HEK293 (cell line): ENCODE results near the gene THEMIS2.

ENCODE experiments used
- CTCF ChIA-PET: fragments of 350-600 bp; formaldehyde crosslinking; extraction: SDS; loops from one replicate; lab custom pipeline; 2021; ENCODE audit warnings: antibody characterized with exemption; lab: Yijun Ruan, JAX
- POLR2A ChIA-PET: fragments of 300-600 bp; formaldehyde crosslinking; extraction: SDS; loops from one replicate; lab custom pipeline; 2020; ENCODE audit warnings: antibody characterized with exemption, inconsistent platforms; lab: Yijun Ruan, JAX
- H3K27ac ChIP-seq: fragments of 200-500 bp; sonication (Bioruptor generic); 2 replicates; pipeline ENCODE4 v1.5.1; 2014; ENCODE audit warnings: low read depth, low read length, control low read depth, inconsistent platforms; ENCODE audit errors: extremely low read depth
- H3K36me3 ChIP-seq, 2 experiments: fragments of 200-500 bp in 1 of 2; sonication (Bioruptor generic) in 1 of 2; 1 replicate in 1 of 2; 2 replicates in 1 of 2; pipeline ENCODE4 v1.5.1; 2014 to 2017; ENCODE audit warnings: inconsistent platforms in 2 of 2, low read length in 2 of 2; ENCODE audit not compliant: control insufficient read depth in 2 of 2, insufficient read depth in 1 of 2
- H3K4me1 ChIP-seq: fragments of 200-500 bp; sonication (Bioruptor generic); 2 replicates; pipeline ENCODE4 v1.5.1; 2014; ENCODE audit warnings: mild to moderate bottlenecking, low read length, inconsistent platforms; ENCODE audit not compliant: control insufficient read depth, insufficient read depth
- H3K4me3 ChIP-seq: 2 replicates; pipeline ENCODE4 v1.5.1; 2011; ENCODE audit warnings: low read depth, mild to moderate bottlenecking, control low read depth, low read length, moderate library complexity
- H3K9me3 ChIP-seq: fragments of 200-500 bp; sonication (Bioruptor generic); 2 replicates; pipeline ENCODE4 v1.5.1; 2014; ENCODE audit warnings: low read depth, low read length, inconsistent platforms; ENCODE audit not compliant: control insufficient read depth, insufficient read depth
- ATF2 ChIP-seq: fragments of 450-650 bp; formaldehyde crosslinking; IDR thresholded peaks from 2 replicates; pipeline ENCODE4 v1.5.1; 2016; ENCODE audit warnings: missing biosample characterization, missing genetic modification characterization, low read depth
- BCL11B ChIP-seq: fragments of 450-650 bp; formaldehyde crosslinking; IDR thresholded peaks from 2 replicates; pipeline ENCODE4 v1.5.1; 2016; ENCODE audit warnings: low read depth, missing biosample characterization, missing genetic modification characterization
- HOXA7 ChIP-seq: sonication (generic); formaldehyde crosslinking; IDR thresholded peaks from 2 replicates; pipeline ENCODE4 v1.8.1; 2022; ENCODE audit warnings: missing genetic modification reagents, borderline replicate concordance
- HOXC10 ChIP-seq: sonication (generic); formaldehyde crosslinking; IDR thresholded peaks from 2 replicates; pipeline ENCODE4 v1.8.1; 2023; ENCODE audit warnings: mild to moderate bottlenecking, missing genetic modification reagents
- KLF16 ChIP-seq: fragments of 450-650 bp; formaldehyde crosslinking; IDR thresholded peaks from 2 replicates; pipeline ENCODE4 v1.5.1; 2017; ENCODE audit warnings: missing biosample characterization, missing genetic modification characterization
- KLF17 ChIP-seq: fragments of 450-650 bp; formaldehyde crosslinking; IDR thresholded peaks from 2 replicates; pipeline ENCODE4 v1.5.1; 2016; ENCODE audit warnings: missing biosample characterization, missing genetic modification characterization
- KLF9 ChIP-seq: fragments of 450-650 bp; formaldehyde crosslinking; IDR thresholded peaks from 2 replicates; pipeline ENCODE4 v1.5.1; 2016; ENCODE audit warnings: missing biosample characterization, missing genetic modification characterization, low read depth
- ZBTB8A ChIP-seq: fragments of 450-650 bp; formaldehyde crosslinking; IDR thresholded peaks from 2 replicates; pipeline ENCODE4 v1.5.1; 2016; ENCODE audit warnings: missing biosample characterization, missing genetic modification characterization
- ZFHX2 ChIP-seq: fragments of 450-650 bp; formaldehyde crosslinking; conservative IDR thresholded peaks from 2 replicates; pipeline ENCODE4 v1.5.1; 2016; ENCODE audit warnings: missing biosample characterization, missing genetic modification characterization
- ZFP69B ChIP-seq: fragments of 450-650 bp; formaldehyde crosslinking; IDR thresholded peaks from 2 replicates; pipeline ENCODE4 v1.5.1; 2016; ENCODE audit warnings: missing biosample characterization, missing genetic modification characterization
- ZIC2 ChIP-seq: fragments of 450-650 bp; formaldehyde crosslinking; IDR thresholded peaks from 2 replicates; pipeline ENCODE4 v1.5.1; 2016; ENCODE audit warnings: missing biosample characterization, missing genetic modification characterization
- ZNF175 ChIP-seq: fragments of 450-650 bp; formaldehyde crosslinking; IDR thresholded peaks from 2 replicates; pipeline ENCODE4 v1.5.1; 2016; ENCODE audit warnings: missing biosample characterization, missing genetic modification characterization
- ZNF2 ChIP-seq: fragments of 450-650 bp; formaldehyde crosslinking; IDR thresholded peaks from 2 replicates; pipeline ENCODE4 v1.5.1; 2016; ENCODE audit warnings: missing biosample characterization, missing genetic modification characterization
- ZNF280C ChIP-seq: fragments of 450-650 bp; formaldehyde crosslinking; IDR thresholded peaks from 2 replicates; pipeline ENCODE4 v1.5.1; 2016; ENCODE audit warnings: missing biosample characterization, missing genetic modification characterization
- ZNF292 ChIP-seq: fragments of 450-650 bp; formaldehyde crosslinking; IDR thresholded peaks from 2 replicates; pipeline ENCODE4 v1.5.1; 2016; ENCODE audit warnings: low read depth, missing biosample characterization, missing genetic modification characterization, borderline replicate concordance
- ZNF366 ChIP-seq: fragments of 450-650 bp; formaldehyde crosslinking; conservative IDR thresholded peaks from 2 replicates; pipeline ENCODE4 v1.5.1; 2016; ENCODE audit warnings: missing biosample characterization, missing genetic modification characterization
- ZNF549 ChIP-seq: fragments of 450-650 bp; IDR thresholded peaks from 2 replicates; pipeline ENCODE4 v1.5.1; 2018; ENCODE audit warnings: missing biosample characterization, missing genetic modification characterization, mild to moderate bottlenecking, inconsistent platforms, moderate library complexity
- ZNF560 ChIP-seq: fragments of 450-650 bp; formaldehyde crosslinking; IDR thresholded peaks from 2 replicates; pipeline ENCODE4 v1.5.1; 2017; ENCODE audit warnings: missing biosample characterization, missing genetic modification characterization, borderline replicate concordance
- TF ChIP-seq, protein P1 (sequence below): fragments of 450-650 bp; formaldehyde crosslinking; IDR thresholded peaks from 2 replicates; pipeline ENCODE4 v1.5.1; 2016; ENCODE audit warnings: missing biosample characterization, missing genetic modification characterization
- TF ChIP-seq, protein P2 (sequence below): fragments of 450-650 bp; formaldehyde crosslinking; IDR thresholded peaks from 2 replicates; pipeline ENCODE4 v1.5.1; 2016; ENCODE audit warnings: missing biosample characterization, missing genetic modification characterization

Gene THEMIS2

DNA sequence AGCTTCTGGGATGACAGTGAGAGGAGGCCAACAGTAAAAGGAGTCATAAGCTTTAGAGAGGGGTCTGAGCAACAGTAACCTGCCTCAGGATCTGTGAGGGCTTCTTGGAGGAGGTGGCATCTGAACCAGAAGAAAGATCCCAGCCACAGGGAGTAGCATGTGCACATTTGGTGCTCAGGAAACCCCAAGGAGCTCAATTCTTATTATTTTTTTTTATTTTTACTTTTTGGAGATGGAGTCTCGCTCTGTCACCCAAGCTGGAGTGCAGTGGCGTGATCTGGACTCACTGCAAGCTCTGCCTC is 4.7 kb downstream of the THEMIS2 start:
- Histone ChIP-seq H3K4me3 (no peak overlapping the region), H3K9me3 (no peaks in the 10 kb centered on the region), H3K36me3 (peaks cover 0 to 2% of the 10 kb centered on the region in 2 experiments; a peak in 1 of 3 replicates), H3K27ac (no peak overlapping the region)
- CTCF ChIA-PET, result interaction anchor here (0.7 kb wide), 1 partner anchor 357 kb away, joined by 3 read pairs; no protein-coding TSS in a partner anchor
- POLR2A ChIA-PET, result interaction anchor here (0.6 to 1.2 kb wide), 2 partner anchors 24 to 47 kb away, joined by 3 to 4 read pairs; partner anchors contain the start of gene PPP1R8
- TF ChIP-seq ATF2 (tag by site-specific recombination), result no peak
- no peak for TF ChIP-seq ZNF292 (tag by site-specific recombination)
- TF ChIP-seq ZNF280C (tag by site-specific recombination), result no peak
- no peak for TF ChIP-seq ZNF175 (tag by site-specific recombination)
- no peak for TF ChIP-seq ZBTB8A (tag by site-specific recombination)
- TF ChIP-seq, protein P1, sequence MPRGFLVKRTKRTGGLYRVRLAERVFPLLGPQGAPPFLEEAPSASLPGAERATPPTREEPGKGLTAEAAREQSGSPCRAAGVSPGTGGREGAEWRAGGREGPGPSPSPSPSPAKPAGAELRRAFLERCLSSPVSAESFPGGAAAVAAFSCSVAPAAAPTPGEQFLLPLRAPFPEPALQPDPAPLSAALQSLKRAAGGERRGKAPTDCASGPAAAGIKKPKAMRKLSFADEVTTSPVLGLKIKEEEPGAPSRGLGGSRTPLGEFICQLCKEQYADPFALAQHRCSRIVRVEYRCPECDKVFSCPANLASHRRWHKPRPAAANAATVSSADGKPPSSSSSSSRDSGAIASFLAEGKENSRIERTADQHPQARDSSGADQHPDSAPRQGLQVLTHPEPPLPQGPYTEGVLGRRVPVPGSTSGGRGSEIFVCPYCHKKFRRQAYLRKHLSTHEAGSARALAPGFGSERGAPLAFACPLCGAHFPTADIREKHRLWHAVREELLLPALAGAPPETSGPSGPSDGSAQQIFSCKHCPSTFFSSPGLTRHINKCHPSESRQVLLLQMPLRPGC (tag by site-specific recombination), result no peak
- no peak for TF ChIP-seq ZNF560
- no peak for TF ChIP-seq BCL11B (tag by site-specific recombination)
- TF ChIP-seq HOXA7 (CRISPR knock-in tag), result no peak
- TF ChIP-seq ZFHX2 (tag by site-specific recombination), result no peak
- no peak for TF ChIP-seq KLF16 (tag by site-specific recombination)
- no peak for TF ChIP-seq ZNF549
- TF ChIP-seq, protein P2, sequence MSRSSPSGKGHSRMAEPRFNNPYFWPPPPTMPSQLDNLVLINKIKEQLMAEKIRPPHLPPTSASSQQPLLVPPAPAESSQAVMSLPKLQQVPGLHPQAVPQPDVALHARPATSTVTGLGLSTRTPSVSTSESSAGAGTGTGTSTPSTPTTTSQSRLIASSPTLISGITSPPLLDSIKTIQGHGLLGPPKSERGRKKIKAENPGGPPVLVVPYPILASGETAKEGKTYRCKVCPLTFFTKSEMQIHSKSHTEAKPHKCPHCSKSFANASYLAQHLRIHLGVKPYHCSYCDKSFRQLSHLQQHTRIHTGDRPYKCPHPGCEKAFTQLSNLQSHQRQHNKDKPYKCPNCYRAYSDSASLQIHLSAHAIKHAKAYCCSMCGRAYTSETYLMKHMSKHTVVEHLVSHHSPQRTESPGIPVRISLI, result no peak
- TF ChIP-seq ZIC2 (tag by site-specific recombination), result no peak
- no peak for TF ChIP-seq KLF17 (tag by site-specific recombination)
- TF ChIP-seq HOXC10 (CRISPR knock-in tag), result no peak
- no peak for TF ChIP-seq ZNF2 (tag by site-specific recombination)
- no peak for TF ChIP-seq ZFP69B (tag by site-specific recombination)
- TF ChIP-seq KLF9 (tag by site-specific recombination), result no peak
- TF ChIP-seq ZNF366 (tag by site-specific recombination), result no peak
- TF ChIP-seq, all 188 proteins: peak for 0
- peaks cover 3% of the 10 kb centered on the region; the same call in 1 of the 2 replicates for H3K4me1 ChIP-seq
